ENCODE results near the gene STAB2. TPM values are rescaled to one million over a fixed set of nuclear protein-coding genes. Genes with fewer than 3 reads are reported as not detected.

The STAB2 gene
- total and polyA plus RNA-seq, 2 of the 8 experiments (the other 6 are each of a cell fraction or from before 2014, with no cell fraction given): not detected

- no peak overlapping the region for H3K4me2 ChIP-seq (ENCODE audit: insufficient read depth in 1 of 2, low read depth in 2 of 2, low read length in 2 of 2)
- no peak overlapping the region for H2BK20ac ChIP-seq (ENCODE audit: low read length)
- no peaks in the 10 kb centered on the region for H3K27me3 ChIP-seq (replicated peaks in 1 of 4; ENCODE audit: control insufficient read depth in 3 of 4, extremely low read depth in 1 of 4, insufficient read depth in 3 of 4, low read length in 3 of 4)
- no peak overlapping the region for H3K23ac ChIP-seq (ENCODE audit: insufficient read length)
- no peak overlapping the region for H3K27ac ChIP-seq (ENCODE audit: low read depth, low read length)
- H4K20me1 ChIP-seq (replicated peaks in 1 of 2; ENCODE audit: control insufficient read depth in 1 of 2, insufficient read depth in 2 of 2, low read length in 2 of 2): peaks cover 0 to 2% of the 10 kb centered on the region in 2 experiments
- no peak overlapping the region; the same call in 1 of the 2 replicates for H2AK5ac ChIP-seq (ENCODE audit: low read depth, low read length)
- no peaks in the 10 kb centered on the region for H3K36me3 ChIP-seq (ENCODE audit: control insufficient read depth in 2 of 4, insufficient read depth in 4 of 4, low read length in 3 of 4)
- no peaks in the 10 kb centered on the region for H3K23me2 ChIP-seq (ENCODE audit: low read depth, low read length)
- TF ChIP-seq RXRA (IDR thresholded peaks at IDR 0.05; ENCODE audit: insufficient read depth, low read depth, low read length) (no peak), GABPA (IDR thresholded peaks at IDR 0.05; ENCODE audit: borderline replicate concordance, insufficient read depth, low read length) (no peak), MAFK (IDR thresholded peaks at IDR 0.05; ENCODE audit: low read depth, low read length) (no peak), KDM1A (IDR thresholded peaks at IDR 0.05; ENCODE audit: borderline replicate concordance, low read length) (no peak), CREB1 (IDR thresholded peaks at IDR 0.05) (no peak), TAF1 (IDR thresholded peaks at IDR 0.05; ENCODE audit: low read depth, low read length) (no peak), POU5F1 (IDR thresholded peaks at IDR 0.05; ENCODE audit: low read depth, low read length) (no peak), TEAD4 (IDR thresholded peaks at IDR 0.05; ENCODE audit: low read depth, low read length) (no peak), EGR1 (IDR thresholded peaks at IDR 0.05; ENCODE audit: borderline replicate concordance, low read depth, low read length) (no peak)
- ChIA-PET CTCF (ENCODE audit: partially characterized antibody) (interaction anchor here (0.7 to 1.2 kb wide), 5 partner anchors 10 to 93 kb away, joined by 3 to 6 read pairs (median 3); no protein-coding TSS in a partner anchor), POLR2A (ENCODE audit: partially characterized antibody) (no interaction called here)
- H2BK120ac ChIP-seq (replicated peaks; ENCODE audit: low read depth, low read length): no peak overlapping the region
- no peak overlapping the region for H3K4me3 ChIP-seq (ENCODE audit: extremely low read depth in 1 of 4, insufficient read depth in 2 of 4, low read depth in 3 of 4, low read length in 4 of 4)
- H3K79me2 ChIP-seq (ENCODE audit: control insufficient read depth in 1 of 2, insufficient read depth in 2 of 2, low read length in 2 of 2): no peaks in the 10 kb centered on the region
- no peak overlapping the region for H2BK12ac ChIP-seq (ENCODE audit: low read depth, low read length)
- no peak overlapping the region for H4K91ac ChIP-seq (replicated peaks; ENCODE audit: insufficient read length, low read length)
- H3K79me1 ChIP-seq (ENCODE audit: low read depth, low read length): no peaks in the 10 kb centered on the region
- no peaks in the 10 kb centered on the region for H3K4me1 ChIP-seq (replicated peaks in 1 of 4; ENCODE audit: control insufficient read depth in 3 of 4, insufficient read depth in 4 of 4, low read length in 3 of 4)
- no peak overlapping the region for H2AFZ ChIP-seq (ENCODE audit: low read length)
- H3K18ac ChIP-seq (ENCODE audit: extremely low read depth, low read length): no peak overlapping the region
- FAIRE-seq: no peak
- H2BK5ac ChIP-seq (ENCODE audit: low read depth, low read length): no peak overlapping the region
- no peak overlapping the region for H3K56ac ChIP-seq (replicated peaks; ENCODE audit: insufficient read length, low read depth, low read length)
- no peak overlapping the region for H3K14ac ChIP-seq (ENCODE audit: insufficient read length)
- H3K4ac ChIP-seq (replicated peaks; ENCODE audit: insufficient read length, low read depth, low read length): no peak overlapping the region
- no peak overlapping the region for H2BK15ac ChIP-seq (ENCODE audit: low read length)
- 91% methylated on average over 8 of the region's 8 CpGs; no CpG with 5 or more reads in 1 of the 2 experiments for WGBS, 2 experiments (ENCODE audit: extremely low coverage in 1 of 2, insufficient coverage in 1 of 2, insufficient read length in 1 of 2, insufficient replicate concordance in 2 of 2, low coverage in 1 of 2, low lambda C conversion rate in 2 of 2, missing lambda C conversion rate in 1 of 2)
- no peak overlapping the region for H4K8ac ChIP-seq (ENCODE audit: extremely low read depth, insufficient read depth, low read length)
- H4K5ac ChIP-seq (ENCODE audit: insufficient read length, low read depth, low read length): no peak overlapping the region
- H3K9ac ChIP-seq (replicated peaks in 1 of 4; ENCODE audit: extremely low read depth in 1 of 4, low read depth in 3 of 4, low read length in 3 of 4): no peak overlapping the region; a peak in 1 of 7 replicates
- no peaks in the 10 kb centered on the region for H3K9me3 ChIP-seq (ENCODE audit: insufficient read depth in 2 of 2, low read depth in 1 of 2, low read length in 1 of 2)
- no peak for DNase-seq (ENCODE audit: low read depth in 1 of 2, low spot score in 2 of 2)
Measured at GRCh38 chr12:103725398-103725797, 138.3 kb downstream of the STAB2 start.
